Fibroblast of peridontal ligament (primary cell): ENCODE measurements around the gene MAPK8IP3.
"Not testable (repeated sequence)": the region's sequence is repeated elsewhere in the genome, so short reads cannot be mapped to it uniquely, and the experiment has no call there.

Experiments
- DNase-seq: peaks from one replicate; pipeline ENCODE4 v3.0.0-alpha.2; 2010; ENCODE audit errors: extremely low read depth

MAPK8IP3 gene

DNA sequence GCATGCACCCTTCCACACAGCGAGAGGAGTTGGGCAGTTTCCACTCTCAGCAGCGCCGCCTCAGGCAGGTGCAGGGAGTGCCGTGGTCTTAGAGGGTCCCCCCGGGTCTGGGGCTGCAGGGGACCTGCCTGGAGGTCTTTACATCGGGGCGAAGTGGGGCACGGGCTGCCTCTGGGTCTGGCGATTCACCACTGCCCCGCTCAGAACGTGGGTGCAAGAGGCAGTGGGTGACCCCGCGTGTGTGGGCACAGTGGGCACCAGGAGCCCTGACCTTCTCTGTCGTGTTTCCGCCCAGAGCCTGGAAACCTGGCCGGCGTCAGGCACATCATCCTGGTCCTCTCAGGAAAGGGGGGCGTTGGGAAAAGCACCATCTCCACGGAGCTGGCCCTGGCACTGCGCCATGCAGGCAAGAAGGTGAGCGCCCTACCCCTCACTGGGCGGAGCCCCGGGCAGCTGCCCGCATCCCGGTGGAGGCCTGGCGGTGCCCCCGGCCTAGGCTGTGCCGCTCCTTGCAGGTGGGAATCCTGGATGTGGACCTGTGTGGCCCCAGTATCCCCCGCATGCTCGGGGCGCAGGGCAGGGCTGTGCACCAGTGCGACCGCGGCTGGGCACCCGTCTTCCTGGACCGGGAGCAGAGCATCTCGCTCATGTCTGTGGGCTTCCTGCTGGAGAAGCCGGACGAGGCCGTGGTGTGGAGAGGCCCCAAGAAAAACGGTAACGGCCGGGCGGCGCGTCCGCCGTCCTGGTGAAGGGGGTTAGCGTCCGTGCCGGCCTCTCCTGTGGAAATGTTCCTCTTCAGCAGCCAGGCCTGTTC is 80.5 kb downstream of the MAPK8IP3 start:
- no peak for DNase-seq

DNA sequence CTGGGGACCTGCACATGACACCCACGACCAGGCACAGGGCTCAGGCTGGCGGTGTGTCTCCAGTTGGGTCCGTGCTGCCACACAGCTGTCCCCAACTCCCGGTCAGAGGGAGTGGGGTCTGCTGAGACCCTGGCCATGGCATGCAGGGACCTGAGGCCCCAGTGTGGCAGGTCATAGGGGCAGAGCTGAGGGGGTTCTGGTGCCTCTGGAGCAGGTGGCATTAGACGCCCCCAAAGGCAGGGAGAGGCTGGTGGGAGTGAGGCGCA is 81.0 kb downstream of the MAPK8IP3 start:
- no peak for DNase-seq

DNA sequence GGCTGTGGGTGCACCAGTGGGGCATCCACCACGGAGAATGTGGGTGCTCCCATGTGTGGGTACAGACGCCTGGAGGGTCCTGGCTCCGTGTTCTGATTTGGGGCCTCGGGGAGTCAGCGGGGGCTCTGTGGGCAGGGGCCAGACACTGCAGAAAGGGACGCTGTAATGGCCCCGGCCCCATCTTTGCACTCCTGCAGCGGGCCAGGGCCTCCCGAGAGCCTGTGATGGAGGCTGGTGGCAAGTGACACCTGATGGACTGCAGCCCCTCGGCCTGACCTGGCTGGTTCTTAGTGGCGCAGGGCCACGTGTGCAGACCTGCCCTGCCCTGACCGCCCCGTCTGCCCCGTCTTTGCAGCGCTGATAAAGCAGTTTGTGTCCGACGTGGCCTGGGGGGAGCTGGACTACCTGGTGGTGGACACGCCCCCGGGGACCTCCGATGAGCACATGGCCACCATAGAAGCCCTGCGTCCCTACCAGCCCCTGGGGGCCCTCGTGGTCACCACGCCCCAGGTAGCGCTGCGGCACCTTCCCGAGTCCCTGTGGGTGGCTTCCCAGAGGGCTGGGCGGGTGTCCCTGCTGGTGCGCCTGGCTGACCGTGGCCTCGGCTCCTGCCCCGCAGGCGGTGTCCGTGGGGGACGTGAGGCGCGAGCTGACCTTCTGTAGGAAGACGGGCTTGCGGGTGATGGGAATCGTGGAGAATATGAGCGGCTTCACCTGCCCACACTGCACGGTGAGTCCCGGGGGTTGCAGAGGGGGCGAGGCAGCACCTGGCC is 81.5 kb downstream of the MAPK8IP3 start:
- no peak for DNase-seq

DNA sequence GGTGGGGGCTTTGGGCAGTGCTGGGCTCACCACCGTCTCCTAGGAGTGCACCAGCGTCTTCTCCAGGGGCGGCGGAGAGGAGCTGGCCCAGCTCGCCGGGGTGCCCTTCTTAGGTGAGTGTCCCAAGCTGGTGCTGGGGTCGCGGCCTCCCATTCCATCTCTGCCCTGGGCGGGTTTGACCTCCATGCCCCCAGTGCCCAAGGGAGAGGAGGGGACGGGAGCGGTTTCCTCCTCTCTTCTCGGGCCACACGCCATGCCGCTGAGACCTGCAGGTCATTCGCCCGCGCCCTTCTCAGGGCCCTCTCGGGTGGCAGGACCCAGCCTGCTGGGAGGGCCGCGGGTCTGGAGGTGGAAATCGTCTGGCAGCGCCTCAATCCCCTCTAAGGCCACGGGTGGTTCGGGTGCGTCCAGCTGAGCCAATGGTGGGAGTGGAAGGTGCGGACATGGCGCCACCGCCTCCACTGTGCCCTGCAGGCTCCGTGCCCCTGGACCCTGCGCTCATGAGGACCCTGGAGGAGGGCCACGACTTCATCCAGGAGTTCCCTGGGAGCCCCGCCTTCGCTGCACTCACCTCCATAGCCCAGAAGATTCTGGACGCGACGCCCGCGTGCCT is 82.2 kb downstream of the MAPK8IP3 start:
- DNase-seq: no peak

DNA sequence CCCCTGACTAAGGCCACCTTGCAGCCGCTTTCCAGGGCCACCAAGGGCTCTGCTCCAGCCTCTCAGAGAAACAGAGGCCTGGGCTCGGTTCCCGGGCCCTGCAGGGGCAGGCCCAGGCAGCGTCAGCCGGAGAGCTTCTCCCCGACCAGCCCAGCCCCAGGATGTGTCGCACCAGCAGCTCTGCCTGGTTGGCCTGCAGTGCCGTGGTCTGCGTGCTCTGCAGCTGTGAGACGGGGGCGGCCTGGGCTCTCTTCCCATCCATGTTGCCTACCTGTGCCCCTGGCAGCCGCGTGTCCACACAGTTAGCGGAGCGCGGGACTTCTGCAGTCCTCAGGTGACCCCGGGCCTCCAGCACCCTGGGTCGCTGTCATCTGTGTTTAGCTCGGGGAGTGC is 82.7 kb downstream of the MAPK8IP3 start:
- DNase-seq: no peak

DNA sequence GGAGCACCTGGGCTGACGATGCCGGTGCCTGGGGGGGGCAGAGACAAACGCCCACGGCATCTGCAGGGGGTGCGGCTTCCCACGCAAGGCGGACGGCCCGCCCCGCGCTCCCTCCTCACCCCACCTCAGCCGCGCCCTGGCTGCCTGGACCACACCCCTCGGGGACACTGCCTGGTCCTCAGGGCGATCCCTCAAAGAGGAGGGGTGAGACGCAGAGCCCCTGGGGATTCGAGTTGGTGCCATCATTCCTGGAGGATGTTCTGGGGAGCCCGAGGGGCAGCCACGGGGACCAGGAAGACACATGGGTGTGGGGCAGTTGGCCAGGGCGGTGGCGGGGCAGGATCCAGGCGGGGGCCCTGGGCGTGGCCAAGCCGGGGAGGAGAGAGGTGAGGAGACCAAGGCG is 83.6 kb downstream of the MAPK8IP3 start:
- no peak for DNase-seq

DNA sequence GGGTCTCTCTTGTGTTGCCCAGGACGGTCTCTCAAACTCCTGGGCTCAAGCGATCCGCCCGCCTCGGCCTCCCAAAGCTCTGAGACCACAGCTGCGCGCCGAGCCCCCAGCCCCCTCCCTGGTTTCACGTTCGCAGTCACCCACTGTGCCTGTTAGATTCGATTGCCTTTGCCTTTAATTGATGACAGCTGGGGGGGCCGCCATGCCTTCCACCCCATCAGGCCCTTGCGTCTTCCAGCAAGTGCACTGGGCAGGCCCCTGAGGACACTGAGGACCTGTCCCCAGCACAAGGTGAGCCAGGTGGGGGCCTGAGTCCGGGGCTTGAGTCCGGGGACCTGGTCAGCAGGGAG is 84.2 kb downstream of the MAPK8IP3 start:
- DNase-seq: no peak

DNA sequence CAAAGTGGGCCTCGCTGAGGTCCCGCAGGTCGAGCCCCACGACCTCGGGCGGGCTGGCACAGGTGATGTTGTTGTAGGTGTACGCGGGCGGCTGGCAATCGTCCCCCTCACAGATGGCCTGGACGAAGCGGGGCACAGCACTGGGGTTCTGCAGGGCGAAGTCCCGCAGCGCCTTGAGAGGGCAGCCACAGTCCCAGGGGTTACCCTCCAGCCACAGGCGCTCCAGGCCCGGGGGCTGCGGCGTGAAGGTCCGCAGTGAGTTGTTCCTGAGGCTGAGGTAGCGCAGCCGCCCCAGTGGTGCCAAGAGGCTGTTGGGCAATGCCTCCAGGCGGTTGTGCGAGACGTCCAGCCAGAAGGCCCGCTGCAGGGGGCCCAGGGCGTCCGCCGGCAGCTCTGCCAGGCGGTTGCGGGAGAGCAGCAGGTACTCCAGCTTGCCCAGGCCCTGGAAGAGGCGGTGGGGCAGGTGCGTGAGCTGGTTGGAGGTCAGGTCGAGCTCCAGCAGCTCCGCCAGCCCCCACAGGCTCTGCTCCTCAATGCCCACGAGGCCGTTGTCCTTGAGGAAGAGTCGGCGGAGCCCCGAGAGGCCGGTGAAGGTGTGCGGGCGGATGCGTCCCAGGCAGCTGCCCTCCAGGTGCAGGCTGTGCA is 84.7 kb downstream of the MAPK8IP3 start:
- no peak for DNase-seq

DNA sequence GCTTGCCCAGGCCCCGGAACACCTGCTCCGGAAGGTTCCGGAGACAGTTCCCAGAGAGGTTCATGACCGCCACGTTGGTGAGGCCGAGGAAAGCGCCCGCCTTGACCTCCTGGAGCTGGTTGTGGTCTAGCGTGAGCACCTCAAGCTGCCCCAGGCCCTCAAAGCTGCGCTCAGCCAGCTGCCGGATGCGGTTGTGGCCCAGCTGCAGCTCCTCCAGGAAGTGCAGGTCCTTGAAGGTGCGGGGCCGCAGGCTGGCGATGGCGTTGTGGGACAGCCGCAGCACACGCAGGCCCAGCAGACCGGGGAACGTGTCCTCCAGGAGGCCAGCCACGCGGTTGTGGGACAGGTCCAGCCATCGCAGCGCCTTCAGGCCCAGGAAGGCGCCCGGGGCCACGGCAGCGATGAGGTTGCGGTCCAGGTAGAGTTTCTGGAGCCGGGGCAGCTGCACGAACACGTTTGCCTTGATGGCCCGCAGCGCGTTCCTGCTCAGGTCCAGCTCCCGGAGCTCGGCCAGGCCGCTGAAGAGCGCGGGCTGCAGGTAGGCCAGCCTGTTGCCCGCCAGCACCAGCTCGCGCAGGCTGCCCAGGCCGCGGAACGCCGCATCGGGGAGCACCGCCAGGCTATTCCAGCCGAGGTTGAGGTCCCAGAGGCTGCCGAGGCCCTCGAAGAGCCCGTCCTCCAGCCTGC is 85.4 kb downstream of the MAPK8IP3 start:
- DNase-seq: no peak

DNA sequence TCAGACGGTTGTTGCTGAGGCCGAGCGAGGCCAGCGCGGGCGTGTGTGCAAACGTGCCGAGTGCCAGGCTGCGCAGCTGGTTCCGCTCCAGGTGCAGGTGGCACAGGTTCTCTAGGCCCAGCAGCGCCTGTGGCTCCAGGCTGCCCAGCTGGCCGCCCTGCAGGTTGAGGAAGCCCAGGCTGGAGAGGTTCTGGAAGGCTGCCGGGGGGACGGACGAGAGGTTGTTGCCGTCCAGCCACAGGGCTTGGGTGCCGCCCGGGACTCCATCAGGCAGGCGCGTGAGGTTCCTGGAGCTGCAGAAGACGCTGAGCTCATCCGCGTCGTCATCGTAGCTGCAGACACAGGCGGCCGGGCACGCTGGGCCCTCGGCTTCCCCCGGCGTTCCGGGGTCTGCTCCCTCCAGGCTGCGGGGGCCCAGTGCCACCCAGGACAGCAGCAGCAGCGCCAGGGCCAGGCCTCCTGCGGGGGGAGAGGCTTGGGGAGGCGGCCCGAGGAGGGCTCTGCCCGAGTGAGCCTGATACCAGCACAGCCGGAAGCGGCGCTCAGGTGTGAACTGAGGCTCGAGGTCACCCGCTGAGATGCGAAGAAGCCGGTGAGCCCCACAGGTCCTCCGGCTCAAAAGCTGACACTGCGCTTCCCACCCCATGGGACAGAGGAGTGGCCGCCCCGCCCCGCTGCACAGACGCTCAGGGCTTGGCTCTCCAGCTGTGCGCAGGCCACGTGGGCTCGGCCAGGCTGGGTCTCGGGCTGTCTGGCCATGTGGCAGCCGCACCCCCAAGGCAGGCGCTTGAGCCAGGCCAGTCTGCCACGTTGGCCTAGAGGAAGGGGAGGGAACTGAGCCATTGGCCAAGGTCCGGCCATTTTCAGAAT is 86.2 kb downstream of the MAPK8IP3 start:
- no peak for DNase-seq

DNA sequence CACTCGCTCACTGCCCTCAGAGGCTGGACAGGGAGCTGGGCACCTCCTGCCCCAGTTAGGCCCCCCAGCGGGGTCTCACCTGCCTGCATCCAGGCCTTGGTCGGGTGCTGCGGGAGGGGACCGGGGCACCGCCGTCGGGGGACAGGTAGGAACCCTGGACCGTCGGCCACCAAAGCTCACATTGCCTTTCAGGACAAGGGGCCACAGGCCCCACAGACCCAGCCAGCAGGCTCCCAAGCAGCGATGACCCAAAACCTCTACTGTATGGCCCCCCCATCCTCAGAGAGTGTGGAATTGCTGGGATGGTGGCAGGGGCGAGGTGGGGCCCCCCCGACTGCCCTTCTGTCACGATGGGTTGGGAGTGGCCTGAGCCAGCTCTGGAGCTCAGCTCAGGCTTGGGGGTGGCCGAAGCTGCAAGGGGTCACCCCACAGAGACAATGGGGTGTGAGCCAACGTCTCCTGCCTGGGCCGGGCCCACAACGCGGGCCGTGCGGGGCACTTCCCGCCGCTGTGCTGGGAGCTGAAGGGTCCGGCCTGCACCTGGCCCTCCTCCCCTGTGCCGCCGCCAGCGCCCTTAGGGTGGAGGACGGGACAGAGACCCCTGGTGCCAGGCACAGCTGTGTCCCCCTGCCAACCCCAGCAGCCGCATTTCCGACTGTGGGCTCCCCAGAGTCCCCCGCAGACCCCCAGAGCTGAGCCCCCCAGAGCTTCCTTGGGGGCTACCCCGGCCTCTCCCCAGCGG is 87.0 kb downstream of the MAPK8IP3 start:
- DNase-seq: no peak

DNA sequence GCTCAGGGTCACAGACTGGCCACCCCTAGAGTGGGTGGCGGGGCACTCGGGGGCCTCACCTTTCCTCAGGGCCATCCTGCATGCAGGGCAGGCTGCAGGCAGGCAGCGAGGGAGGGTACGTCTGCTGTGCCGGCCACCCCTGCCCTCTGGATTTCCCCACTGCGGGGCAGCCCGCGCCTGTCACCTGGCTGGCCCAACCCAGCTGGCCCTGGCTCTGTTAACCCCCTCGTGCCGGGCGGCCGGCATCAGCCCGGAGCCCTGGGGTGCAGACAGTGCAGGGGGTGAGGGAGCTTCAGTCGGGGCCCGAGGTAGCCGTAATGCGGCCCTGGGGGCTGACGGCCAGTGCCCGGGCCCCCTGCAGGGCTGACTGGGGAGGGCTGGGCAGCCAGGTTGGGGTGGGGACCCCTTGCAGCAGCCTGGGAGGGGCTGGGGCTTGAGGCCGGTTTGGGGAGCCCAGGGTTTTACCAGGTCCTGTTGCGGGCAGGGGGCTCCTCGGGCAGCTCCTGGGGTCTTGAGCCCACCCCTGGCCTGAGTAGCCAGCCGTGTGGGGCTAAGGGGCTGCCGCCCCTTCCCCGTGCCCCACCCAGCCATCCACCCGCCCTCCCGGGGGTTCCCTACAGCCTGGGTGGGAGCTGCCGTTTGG is 87.7 kb downstream of the MAPK8IP3 start, which contains the start of gene IGFALS:
Gene IGFALS, minus strand, starts transcription at position 128 of the 643 bp plus-strand sequence. Its CDS starts 53 bp downstream, at position 75.
- DNase-seq: no peak

DNA sequence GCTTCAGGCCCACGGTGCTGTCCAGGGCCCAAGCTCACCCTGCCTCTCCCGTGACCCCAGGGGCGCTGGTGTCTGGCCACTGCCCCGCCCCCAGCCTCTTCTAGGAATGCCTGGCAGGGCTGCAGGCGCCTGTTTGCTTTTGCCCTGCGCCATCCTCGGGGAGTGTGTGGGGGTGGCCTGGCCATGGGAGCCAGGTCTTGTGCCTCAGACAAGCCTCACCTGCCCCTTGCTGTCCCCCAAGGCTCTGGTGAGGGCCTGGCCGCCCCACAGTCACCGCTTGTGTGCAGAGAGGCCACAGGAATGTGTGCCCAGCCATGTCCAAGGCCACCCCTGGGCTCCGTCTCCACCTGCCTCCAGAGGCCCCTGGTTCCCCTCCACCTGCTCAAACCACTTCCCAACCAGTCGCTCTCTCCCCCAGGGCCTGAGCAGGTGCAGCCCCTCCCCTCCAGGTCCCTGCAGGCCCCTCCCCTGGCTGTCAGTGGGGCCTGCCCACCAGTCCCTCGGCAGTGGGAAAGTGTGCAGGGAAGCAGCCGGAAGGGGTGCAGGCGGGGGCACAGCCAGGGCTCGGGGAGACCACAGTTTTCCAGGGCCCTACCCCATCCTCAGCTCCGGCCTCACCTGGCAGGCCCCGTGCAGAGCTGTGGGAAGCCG is 88.4 kb downstream of the MAPK8IP3 start:
- DNase-seq: no peak

DNA sequence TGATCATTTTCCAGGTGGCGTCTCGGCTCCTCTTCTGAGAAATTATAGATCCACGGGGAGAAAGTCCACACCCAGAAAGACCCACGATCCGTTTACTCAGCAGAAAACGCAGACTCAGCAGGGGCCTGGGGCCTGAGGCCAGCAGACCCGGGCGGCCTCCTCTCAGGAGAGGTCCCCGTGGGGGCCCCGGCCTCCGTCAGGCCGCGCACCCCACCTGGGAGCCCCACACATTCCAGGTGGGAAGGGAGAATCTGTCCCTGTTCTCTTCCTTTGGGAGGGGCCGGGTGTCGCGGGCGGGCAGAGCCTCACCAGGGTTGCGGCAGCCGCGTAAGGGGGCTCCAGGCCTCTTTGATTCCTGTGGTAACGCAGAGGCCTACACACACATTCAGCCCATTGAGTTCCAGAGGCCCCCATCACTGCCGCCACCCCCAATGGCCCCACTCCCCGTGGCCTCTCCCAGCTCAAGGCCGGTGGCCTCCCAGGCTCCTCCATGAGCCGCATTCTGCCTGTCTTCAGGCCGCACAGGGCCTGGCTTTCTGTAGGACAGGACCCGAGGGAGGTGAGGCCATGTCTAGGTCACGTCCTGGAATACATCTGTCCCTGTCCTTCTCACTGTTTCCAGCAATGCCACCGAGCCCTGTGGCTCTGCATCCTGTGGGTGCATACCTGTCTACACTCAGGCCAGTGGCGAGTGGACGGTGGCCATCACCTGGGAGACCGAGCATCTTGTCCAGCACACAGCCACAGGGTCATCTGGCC is 89.1 kb downstream of the MAPK8IP3 start:
- DNase-seq: no peak

DNA sequence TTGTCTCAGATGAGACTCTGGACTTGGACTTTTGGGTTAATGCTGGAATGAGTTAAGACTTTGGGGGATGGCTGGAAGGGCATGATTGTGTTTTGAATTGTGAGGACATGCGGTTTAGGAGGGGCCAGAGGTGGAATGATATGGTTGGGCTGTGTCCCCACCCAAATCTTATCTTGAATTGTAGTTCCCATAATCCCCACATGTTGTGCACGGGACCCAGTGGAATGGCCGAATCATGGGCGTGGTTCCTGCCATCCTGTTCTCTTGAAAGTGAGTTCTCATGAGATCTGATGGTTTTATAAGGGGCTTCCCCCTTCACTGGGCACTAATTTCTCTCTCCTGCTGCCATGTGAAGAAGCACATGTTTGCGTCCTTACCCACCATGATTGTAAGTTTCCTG is 93.3 kb downstream of the MAPK8IP3 start:
- DNase-seq: not testable (repeated sequence)

DNA sequence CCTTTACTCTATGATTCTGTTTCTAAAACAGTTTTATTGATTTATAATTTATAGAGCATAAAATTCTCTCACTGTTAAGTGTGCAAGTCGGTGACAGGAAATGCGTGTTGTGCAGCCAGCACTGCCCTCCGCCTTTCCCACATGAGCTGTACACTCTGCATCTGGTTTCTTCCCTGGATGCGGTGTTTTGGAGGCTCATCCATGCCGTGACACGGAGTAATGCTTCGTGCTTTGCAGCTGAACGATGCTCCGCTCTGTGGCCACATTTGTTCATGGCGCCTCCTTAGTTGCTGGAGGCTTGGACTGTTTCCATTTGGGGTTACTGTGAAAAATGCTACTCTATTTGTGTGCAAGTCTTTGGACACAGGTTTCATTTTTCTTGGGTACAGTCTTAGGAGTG is 94.7 kb downstream of the MAPK8IP3 start:
- no peak for DNase-seq

DNA sequence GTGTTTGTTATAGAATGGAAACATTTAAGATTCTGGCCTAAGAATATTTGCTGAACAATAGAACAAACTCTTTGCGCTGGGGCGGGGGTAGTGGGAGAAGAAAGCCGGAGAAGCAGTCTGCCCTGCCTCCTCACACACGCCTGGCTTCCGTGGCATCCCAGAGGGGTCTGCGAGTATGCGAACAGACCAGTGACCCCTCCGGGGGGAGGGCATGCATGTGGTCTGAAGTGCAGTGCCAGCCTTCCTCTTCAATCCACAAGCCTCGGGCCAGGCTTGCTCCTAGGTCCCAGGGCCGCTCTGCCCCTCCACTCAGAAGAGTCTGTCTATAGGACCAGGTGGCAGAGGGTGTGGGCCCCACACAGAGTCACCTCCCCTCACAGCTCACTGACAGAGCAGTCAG is 101.6 kb downstream of the MAPK8IP3 start:
- no peak for DNase-seq

DNA sequence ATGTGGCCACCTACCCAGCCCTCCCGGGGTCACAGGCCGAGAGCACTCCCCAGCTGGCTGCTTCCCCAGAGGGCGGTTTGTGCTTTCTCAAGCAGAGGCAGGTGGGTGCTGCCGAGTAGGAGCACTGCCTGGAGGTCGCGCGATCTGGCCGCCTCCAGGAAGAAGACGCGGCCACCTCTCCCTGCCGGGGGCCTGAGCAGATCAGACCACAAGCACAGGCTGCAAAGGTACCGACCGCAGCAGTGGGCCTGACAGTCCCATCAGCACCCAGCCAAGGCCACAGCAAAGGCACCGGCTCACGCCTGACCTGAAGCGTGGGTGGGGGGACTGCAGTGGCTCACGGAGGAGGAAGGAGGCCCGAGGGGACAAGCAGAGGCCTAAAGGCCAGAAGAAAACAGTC is 102.7 kb downstream of the MAPK8IP3 start:
- no peak for DNase-seq
